GM21717 (cell line): ENCODE measurements around the gene TMTC2.

Experiments
- ATAC-seq: cut with Tn5 transposase; IDR thresholded peaks from one replicate; pipeline ENCODE4 v1.9.1; 2021; ENCODE audit warnings: mild to moderate bottlenecking, moderate library complexity; ENCODE audit not compliant: unreplicated experiment

The TMTC2 gene

GRCh38 chr12:82937151-82937550 is 250.4 kb downstream of the TMTC2 start:
- ATAC-seq = no peak

GRCh38 chr12:82942521-82942920 is 255.8 kb downstream of the TMTC2 start:
- no peak for ATAC-seq

GRCh38 chr12:82942991-82943401 is 256.3 kb downstream of the TMTC2 start:
- peak; percentile 55 for ATAC-seq

GRCh38 chr12:82948491-82948890 is 261.8 kb downstream of the TMTC2 start:
- ATAC-seq = no peak

- no peak for ATAC-seq
These were observed 263.6 kb downstream of the TMTC2 start for GRCh38 chr12:82950356-82950755.

- peak; percentile 83 for ATAC-seq
These were observed 266.2 kb downstream of the TMTC2 start for GRCh38 chr12:82952946-82953345.

GRCh38 chr12:82953397-82953796 is 266.7 kb downstream of the TMTC2 start:
- no peak for ATAC-seq

- ATAC-seq = no peak
These were observed 267.4 kb downstream of the TMTC2 start for GRCh38 chr12:82954064-82954463.

GRCh38 chr12:82954572-82954971 is 267.9 kb downstream of the TMTC2 start:
- no peak for ATAC-seq

- ATAC-seq = no peak
These were observed 268.3 kb downstream of the TMTC2 start for GRCh38 chr12:82955043-82955442.

- ATAC-seq = no peak
These were observed 272.3 kb downstream of the TMTC2 start for GRCh38 chr12:82958966-82959365.

- ATAC-seq = peak; percentile 73
These were observed 273.1 kb downstream of the TMTC2 start for GRCh38 chr12:82959821-82960220.

- ATAC-seq = no peak
These were observed 275.1 kb downstream of the TMTC2 start for GRCh38 chr12:82961835-82962234.

- no peak for ATAC-seq
These were observed 277.2 kb downstream of the TMTC2 start for GRCh38 chr12:82963956-82964355.

- no peak for ATAC-seq
These were observed 277.7 kb downstream of the TMTC2 start for GRCh38 chr12:82964446-82964845.

- ATAC-seq = no peak
These were observed 279.4 kb downstream of the TMTC2 start for GRCh38 chr12:82966001-82966559.

- ATAC-seq = no peak
These were observed 282.1 kb downstream of the TMTC2 start for GRCh38 chr12:82968631-82969367.

GRCh38 chr12:82970614-82971013 is 283.9 kb downstream of the TMTC2 start:
- no peak for ATAC-seq

GRCh38 chr12:82971584-82971983 is 284.9 kb downstream of the TMTC2 start:
- ATAC-seq = no peak

- ATAC-seq = no peak
These were observed 285.9 kb downstream of the TMTC2 start for GRCh38 chr12:82972624-82973023.

GRCh38 chr12:82973592-82973991 is 286.9 kb downstream of the TMTC2 start:
- ATAC-seq = no peak

- ATAC-seq = no peak
These were observed 294.4 kb downstream of the TMTC2 start for GRCh38 chr12:82981150-82981549.

- ATAC-seq = no peak
These were observed 307.4 kb downstream of the TMTC2 start for GRCh38 chr12:82994117-82994516.
